Ishikawa (cell line): Measurements from ENCODE around the gene ORM2.

ENCODE experiments used
- CEBPB ChIP-seq: IDR thresholded peaks from 2 replicates; pipeline ENCODE4 v1.6.1; 2012
- CREB1 ChIP-seq: IDR thresholded peaks from 2 replicates; pipeline ENCODE4 v1.6.1; 2012; ENCODE audit warnings: low read depth
- EGR1 ChIP-seq: IDR thresholded peaks from 2 replicates; pipeline ENCODE4 v1.6.1; 2012
- EP300 ChIP-seq: IDR thresholded peaks from 2 replicates; pipeline ENCODE4 v1.6.1; 2012; ENCODE audit warnings: borderline replicate concordance
- FOXM1 ChIP-seq: IDR thresholded peaks from 2 replicates; pipeline ENCODE4 v1.6.1; 2012; ENCODE audit warnings: low read depth, borderline replicate concordance
- MAX ChIP-seq: IDR thresholded peaks from 2 replicates; pipeline ENCODE4 v1.6.1; 2012
- NFIC ChIP-seq: IDR thresholded peaks from 2 replicates; pipeline ENCODE4 v1.6.1; 2012
- RAD21 ChIP-seq: IDR thresholded peaks from 2 replicates; pipeline ENCODE4 v1.6.1; 2012; ENCODE audit warnings: low read depth
- REST ChIP-seq: IDR thresholded peaks from 2 replicates; pipeline ENCODE4 v1.6.1; 2012; ENCODE audit warnings: low read depth, mild to moderate bottlenecking
- TAF1 ChIP-seq: IDR thresholded peaks from 2 replicates; pipeline ENCODE4 v1.6.1; 2012; ENCODE audit warnings: low read depth, mild to moderate bottlenecking
- TCF12 ChIP-seq: IDR thresholded peaks from 2 replicates; pipeline ENCODE4 v1.6.1; 2012; ENCODE audit warnings: low read depth
- TEAD4 ChIP-seq: IDR thresholded peaks from 2 replicates; pipeline ENCODE4 v1.6.1; 2012
- USF1 ChIP-seq: IDR thresholded peaks from 2 replicates; pipeline ENCODE4 v1.6.1; 2012
- YY1 ChIP-seq: IDR thresholded peaks from 2 replicates; pipeline ENCODE4 v1.6.1; 2012; ENCODE audit warnings: low read depth
- ZBTB7A ChIP-seq: IDR thresholded peaks from 2 replicates; pipeline ENCODE4 v1.6.1; 2012; ENCODE audit warnings: low read depth

ORM2 gene

GRCh38 chr9:114302727-114303126, 26.9 kb upstream of the ORM2 start:
- TF ChIP-seq YY1, result no peak
- no peak for TF ChIP-seq MAX
- no peak for TF ChIP-seq FOXM1
- TF ChIP-seq RAD21, result no peak
- no peak for TF ChIP-seq EP300
- no peak for TF ChIP-seq EGR1
- no peak for TF ChIP-seq TAF1
- no peak for TF ChIP-seq REST
- TF ChIP-seq TEAD4, result no peak
- no peak for TF ChIP-seq CEBPB
- no peak for TF ChIP-seq CREB1
- TF ChIP-seq TCF12, result no peak
- TF ChIP-seq ZBTB7A, result no peak
- no peak for TF ChIP-seq NFIC
- TF ChIP-seq USF1, result no peak

- TF ChIP-seq NFIC, result no peak
- no peak for TF ChIP-seq EP300
- TF ChIP-seq EGR1, result no peak
- no peak for TF ChIP-seq USF1
- no peak for TF ChIP-seq TEAD4
- no peak for TF ChIP-seq MAX
- TF ChIP-seq TAF1, result no peak
- no peak for TF ChIP-seq CEBPB
- no peak for TF ChIP-seq YY1
- no peak for TF ChIP-seq CREB1
- TF ChIP-seq ZBTB7A, result no peak
Observed at GRCh38 chr9:114303571-114303970, 26.1 kb upstream of the ORM2 start.

- TF ChIP-seq YY1 (no peak), MAX (no peak), TCF12 (no peak), FOXM1 (no peak), NFIC (no peak), USF1 (no peak), TAF1 (no peak), CREB1 (no peak), ZBTB7A (no peak), REST (no peak), EP300 (no peak), EGR1 (no peak), RAD21 (no peak), TEAD4 (no peak), CEBPB (no peak)
Observed at GRCh38 chr9:114303977-114304376, 25.7 kb upstream of the ORM2 start.

- TF ChIP-seq RAD21, result no peak
- no peak for TF ChIP-seq FOXM1
- TF ChIP-seq EGR1, result no peak
- no peak for TF ChIP-seq EP300
- no peak for TF ChIP-seq ZBTB7A
- no peak for TF ChIP-seq REST
- no peak for TF ChIP-seq CREB1
- no peak for TF ChIP-seq YY1
- no peak for TF ChIP-seq TCF12
- no peak for TF ChIP-seq CEBPB
- TF ChIP-seq NFIC, result no peak
- TF ChIP-seq MAX, result no peak
- no peak for TF ChIP-seq USF1
- TF ChIP-seq TEAD4, result no peak
- TF ChIP-seq TAF1, result no peak
Observed at GRCh38 chr9:114304416-114305188, 25.1 kb upstream of the ORM2 start.
